Measurements from ENCODE around the gene ABHD14A.
A peak's percentile ranks its signal among the peaks of the same experiment; 100 is the strongest.

ABHD14A gene

GRCh38 chr3:51999846-52000245, 25.0 kb downstream of the ABHD14A start:
- TF ChIP-seq, protein P1, sequence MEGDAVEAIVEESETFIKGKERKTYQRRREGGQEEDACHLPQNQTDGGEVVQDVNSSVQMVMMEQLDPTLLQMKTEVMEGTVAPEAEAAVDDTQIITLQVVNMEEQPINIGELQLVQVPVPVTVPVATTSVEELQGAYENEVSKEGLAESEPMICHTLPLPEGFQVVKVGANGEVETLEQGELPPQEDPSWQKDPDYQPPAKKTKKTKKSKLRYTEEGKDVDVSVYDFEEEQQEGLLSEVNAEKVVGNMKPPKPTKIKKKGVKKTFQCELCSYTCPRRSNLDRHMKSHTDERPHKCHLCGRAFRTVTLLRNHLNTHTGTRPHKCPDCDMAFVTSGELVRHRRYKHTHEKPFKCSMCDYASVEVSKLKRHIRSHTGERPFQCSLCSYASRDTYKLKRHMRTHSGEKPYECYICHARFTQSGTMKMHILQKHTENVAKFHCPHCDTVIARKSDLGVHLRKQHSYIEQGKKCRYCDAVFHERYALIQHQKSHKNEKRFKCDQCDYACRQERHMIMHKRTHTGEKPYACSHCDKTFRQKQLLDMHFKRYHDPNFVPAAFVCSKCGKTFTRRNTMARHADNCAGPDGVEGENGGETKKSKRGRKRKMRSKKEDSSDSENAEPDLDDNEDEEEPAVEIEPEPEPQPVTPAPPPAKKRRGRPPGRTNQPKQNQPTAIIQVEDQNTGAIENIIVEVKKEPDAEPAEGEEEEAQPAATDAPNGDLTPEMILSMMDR (conservative IDR thresholded peaks at IDR 0.05; ENCODE audit: low read depth, low read length): no peak
- no peak for DNase-seq (ENCODE audit: low read depth)
- no peak overlapping the region for H3K4me3 ChIP-seq (ENCODE audit: low read length)

GRCh38 chr3:52001443-52001974, 26.6 kb downstream of the ABHD14A start:
- TF ChIP-seq, protein P1 (conservative IDR thresholded peaks at IDR 0.05; ENCODE audit: low read depth, low read length): peak; percentile 93
- no peak overlapping the region for H3K4me3 ChIP-seq (ENCODE audit: low read length)
- no peak for DNase-seq (ENCODE audit: low read depth)

DNA sequence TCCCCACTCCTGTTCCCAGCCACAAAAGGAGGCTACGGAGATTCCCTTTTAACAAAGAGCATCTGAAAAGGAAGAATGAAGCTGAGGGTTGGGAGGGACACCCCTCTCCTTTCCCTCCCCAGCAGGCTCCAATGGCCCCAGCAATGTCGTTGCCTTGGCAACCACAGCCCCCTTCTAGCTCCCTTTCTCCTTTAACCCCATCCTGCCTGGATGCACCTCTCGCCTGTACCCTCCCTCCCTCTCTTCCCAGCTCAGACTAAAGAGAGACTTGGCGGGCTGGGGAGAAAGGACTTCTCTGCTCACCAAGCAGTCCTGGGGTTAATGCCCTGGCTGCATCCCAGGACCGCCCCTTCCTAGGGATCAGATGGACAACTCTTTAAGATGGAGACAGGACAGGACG, 27.9 kb downstream of the ABHD14A start:
- TF ChIP-seq, protein P1 (conservative IDR thresholded peaks at IDR 0.05; ENCODE audit: low read depth, low read length): no peak
- no peak for DNase-seq (ENCODE audit: low read depth)
- no peak overlapping the region for H3K4me3 ChIP-seq (ENCODE audit: low read length)

DNA sequence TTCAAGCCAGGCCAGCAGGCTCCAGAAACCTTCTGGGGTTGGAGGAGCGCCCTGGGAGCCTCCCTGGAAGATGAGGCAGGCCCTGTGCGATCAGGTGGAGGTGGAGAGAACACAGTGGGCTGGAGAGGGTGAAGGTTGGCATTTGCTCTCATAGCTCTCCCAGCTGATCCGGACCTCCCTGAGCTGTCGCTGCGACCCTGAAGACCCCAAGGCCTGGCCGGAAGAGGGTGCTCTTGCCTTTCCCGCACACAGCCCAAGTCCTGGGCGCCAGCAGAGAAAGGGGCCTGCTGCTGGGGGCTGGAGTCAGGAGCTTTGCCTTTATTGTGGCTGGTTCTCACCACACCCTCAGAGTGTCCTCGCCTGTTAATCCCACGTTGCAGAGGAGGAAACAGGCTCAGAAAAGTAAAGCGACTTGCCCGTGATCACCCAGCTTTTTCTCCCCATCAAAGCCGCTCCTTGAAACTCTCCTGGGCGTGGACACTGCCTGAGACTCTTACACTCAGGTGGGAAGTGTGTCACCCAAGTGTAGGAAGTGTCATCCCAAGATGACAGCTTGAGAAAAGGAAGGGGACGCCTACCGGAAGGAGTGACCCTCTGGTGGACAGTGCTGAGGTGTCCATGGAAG, 29.4 kb downstream of the ABHD14A start:
- TF ChIP-seq, protein P1 (conservative IDR thresholded peaks at IDR 0.05; ENCODE audit: low read depth, low read length): peak; percentile 88

GRCh38 chr3:52004906-52005395, 30.1 kb downstream of the ABHD14A start:
- no peak for DNase-seq (ENCODE audit: low read depth)
- TF ChIP-seq, protein P1 (conservative IDR thresholded peaks at IDR 0.05; ENCODE audit: low read depth, low read length): no peak
- no peak overlapping the region for H3K4me3 ChIP-seq (ENCODE audit: low read length)

More for the DNA sequence above, 29.4 kb downstream of the ABHD14A start:
- H3K4me3 ChIP-seq (ENCODE audit: low read length): no peak overlapping the region
- DNase-seq (ENCODE audit: low read depth): peak; percentile 43

- no peak overlapping the region for H3K4me3 ChIP-seq (ENCODE audit: low read length)
- peak; percentile 58 for DNase-seq (ENCODE audit: low read depth)
- TF ChIP-seq, protein P1 (conservative IDR thresholded peaks at IDR 0.05; ENCODE audit: low read depth, low read length): no peak
Measured at GRCh38 chr3:52005571-52005986, 30.7 kb downstream of the ABHD14A start.

All from retinal pigment epithelial cell (primary cell).